Activated CD4-positive, alpha-beta memory T cell treated with anti-CD3 and anti-CD28 coated beads, Interleukin-2, amount 10 ng/mL, durations not matched to agents 7 days and 5 days (primary cell): ENCODE measurements around the gene ANKFN1. TPM values are rescaled to one million over a fixed set of nuclear protein-coding genes. Genes with fewer than 3 reads are reported as not detected.

ENCODE experiments used
- CTCF ChIA-PET: fragments of 350-600 bp; sonication (Branson Sonifier 250); formaldehyde crosslinking; loops from one replicate; lab custom pipeline; 2021; ENCODE audit warnings: antibody characterized with exemption, inconsistent platforms; lab: Charles Lee
- POLR2A ChIA-PET: fragments of 350-600 bp; sonication (Branson Sonifier 250); formaldehyde crosslinking; loops from one replicate; lab custom pipeline; 2021; ENCODE audit warnings: antibody characterized with exemption; lab: Charles Lee
- DNase-seq: peaks from one replicate; pipeline ENCODE4 v3.0.0-alpha.2; 2020
- H3K27ac Mint-ChIP-seq: one replicate; pipeline ENCODE4 v1.8.0; 2021; ENCODE audit warnings: mild to moderate bottlenecking, mixed read lengths
- H3K27me3 Mint-ChIP-seq: one replicate; pipeline ENCODE4 v1.8.0; 2021; ENCODE audit warnings: mixed read lengths
- H3K36me3 Mint-ChIP-seq: one replicate; pipeline ENCODE4 v1.8.0; 2021; ENCODE audit warnings: low read depth, mixed read lengths
- H3K4me1 Mint-ChIP-seq: one replicate; pipeline ENCODE4 v1.8.0; 2021; ENCODE audit warnings: mixed read lengths
- H3K4me3 Mint-ChIP-seq: one replicate; pipeline ENCODE4 v1.8.0; 2021; ENCODE audit warnings: mild to moderate bottlenecking, mixed read lengths
- H3K9me3 Mint-ChIP-seq: one replicate; pipeline ENCODE4 v1.8.0; 2021; ENCODE audit warnings: mixed read lengths
- total RNA-seq, 2 experiments: library from RNA; stranded (reverse); gene quantifications; one replicate each; pipeline ENCODE4 v1.2.3, GENCODE V29; 2021

Gene ANKFN1
- total RNA-seq, 2 experiments from 2014 or later = not detected

DNA sequence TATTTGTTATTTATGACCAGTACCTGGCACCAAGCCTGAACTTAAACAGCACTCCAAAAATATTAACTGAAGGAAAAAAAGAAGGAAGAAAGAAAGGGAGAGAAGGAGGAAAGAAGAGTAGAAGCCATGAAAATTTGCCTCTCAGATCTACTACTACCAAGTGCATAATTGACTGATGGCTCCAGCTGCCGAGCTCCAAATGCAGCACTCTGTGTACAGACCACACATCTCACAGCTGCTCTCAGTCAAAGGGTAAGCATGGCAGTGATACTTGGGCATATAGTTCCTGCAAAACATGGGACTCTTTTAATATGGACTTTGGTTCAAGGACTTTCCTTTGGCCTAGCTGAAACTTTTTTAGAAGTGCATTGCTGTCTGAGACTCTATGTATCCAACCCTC, 396.2 kb downstream of the ANKFN1 start:
- peaks cover 7% of the 10 kb centered on the region for H3K9me3 Mint-ChIP-seq
- ChIA-PET CTCF (no interaction called here), POLR2A (no interaction called here)
- no peak overlapping the region for H3K27ac Mint-ChIP-seq
- H3K4me3 Mint-ChIP-seq = no peak overlapping the region
- no peak for DNase-seq
- H3K4me1 Mint-ChIP-seq = no peaks in the 10 kb centered on the region
- H3K27me3 Mint-ChIP-seq = peaks cover 4% of the 10 kb centered on the region
- H3K36me3 Mint-ChIP-seq = no peaks in the 10 kb centered on the region

- no peaks in the 10 kb centered on the region for H3K4me1 Mint-ChIP-seq
- POLR2A ChIA-PET = no interaction called here
- no peak for DNase-seq
- no peaks in the 10 kb centered on the region for H3K9me3 Mint-ChIP-seq
- H3K27ac Mint-ChIP-seq = no peak overlapping the region
- H3K36me3 Mint-ChIP-seq = no peaks in the 10 kb centered on the region
- no peak overlapping the region for H3K4me3 Mint-ChIP-seq
- H3K27me3 Mint-ChIP-seq = peaks cover 2% of the 10 kb centered on the region
- CTCF ChIA-PET = no interaction called here
These were observed 404.4 kb downstream of the ANKFN1 start for GRCh38 chr17:56557682-56558081.

DNA sequence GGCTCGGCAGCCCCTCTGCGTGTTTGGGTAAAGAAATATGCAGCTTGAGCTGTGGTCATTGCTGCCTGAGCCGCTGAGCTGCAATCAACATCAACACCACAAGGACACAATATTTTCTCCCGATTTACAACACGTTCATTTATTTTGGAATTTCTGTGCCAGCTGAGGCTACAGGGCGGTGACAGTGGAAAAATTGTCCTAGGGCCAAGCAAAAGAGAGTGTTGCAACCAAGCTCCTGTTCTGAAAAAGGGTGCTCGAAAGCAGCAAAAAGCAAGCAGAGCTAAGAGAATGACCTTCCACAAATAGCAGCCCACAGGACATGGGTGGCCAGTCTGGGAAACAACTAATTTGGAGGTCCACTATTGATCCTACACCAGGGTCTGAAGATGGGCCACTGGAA, 404.8 kb downstream of the ANKFN1 start:
- ChIA-PET POLR2A (no interaction called here), CTCF (no interaction called here)
- Mint-ChIP-seq H3K9me3 (no peaks in the 10 kb centered on the region), H3K27ac (no peak overlapping the region), H3K4me1 (no peaks in the 10 kb centered on the region), H3K27me3 (peaks cover 2% of the 10 kb centered on the region), H3K4me3 (no peak overlapping the region), H3K36me3 (no peaks in the 10 kb centered on the region)
- no peak for DNase-seq
